Pancreas (tissue), 10 donors: ENCODE data around the gene GPR148. TPM values are rescaled to one million over a fixed set of nuclear protein-coding genes. Genes with fewer than 3 reads are reported as not detected.
A peak's percentile ranks its signal among the peaks of the same experiment; 100 is the strongest.

Experiments
- ATAC-seq, 4 donors: fragments of 200-7000 bp; cut with Tn5 transposase; one replicate each; pipeline versions ENCODE4 v1.8.0 to v1.9.1; 2020; ENCODE audit warnings: mild to moderate bottlenecking in 4 of 4, moderate library complexity in 4 of 4
- DNase-seq, 6 donors: peaks; one replicate each; pipeline ENCODE4 v3.0.0-alpha.2; 2020
- FAIRE-seq: peaks from 2 replicates; lab custom pipeline; 2012; peaks lifted over from hg19 to GRCh38; lab: Jason Lieb, UNC
- H3K27ac ChIP-seq, 4 donors: fragments of 200-600 bp; sonication (generic); 1 replicate in 3 of 4; 2 replicates in 1 of 4; pipeline versions ENCODE4 v1.5.0 to v1.8.0; 2020
- H3K27me3 ChIP-seq, 4 donors: fragments of 200-600 bp; one replicate each; pipeline ENCODE4 v1.8.0; 2021
- H3K36me3 ChIP-seq, 3 donors: fragments of 200-600 bp; sonication (generic) in 1 of 3; one replicate each; pipeline versions ENCODE4 v1.5.0 to v1.8.0; 2020 to 2021
- H3K4me1 ChIP-seq, 3 donors: fragments of 200-600 bp; one replicate each; pipeline ENCODE4 v1.8.0; 2021
- H3K4me3 ChIP-seq, 4 donors: fragments of 200-600 bp; sonication (generic) in 2 of 4; one replicate each; pipeline versions ENCODE4 v1.5.0 to v1.8.0; 2020 to 2021
- H3K9me3 ChIP-seq, 4 donors: fragments of 200-600 bp; one replicate each; pipeline ENCODE4 v1.8.0; 2021
- WGBS, 2 donors: extraction: QIAGEN DNeasy Blood & Tissue Kit; methylation state at CpG; one replicate each; pipeline ENCODE4 v1.1.7; 2013; 5-methylcytosine and 5-hydroxymethylcytosine counted together
- intact Hi-C, 3 donors: fragments of 100-400 bp; cut with DNase I; formaldehyde crosslinking; loops; one replicate each; pipeline versions ENCODE4 v1.11.1 to v1.14.2; 2022
- polyA plus RNA-seq, 2 donors: library from polyadenylated mRNA; stranded (reverse); fragments of 200-250 nt; gene quantifications; one replicate each; pipeline ENCODE4 v1.2.3, GENCODE V29; 2013
- total RNA-seq, 6 donors: library from RNA; stranded (reverse); fragmentation: NEBNext Ultra II Directional in 4 of 6; extraction: Animal tissue kit (Norgen Biotek cat#: 25700) in 4 of 6; gene quantifications; one replicate each; pipeline versions ENCODE4 v1.2.1 to v1.2.4, GENCODE V29; 2021 to 2023
- TF ChIP-seq, protein P1 (sequence below), 4 donors: fragments of 200-600 bp; sonication (generic) in 3 of 4; IDR thresholded peaks; one replicate each; pipeline versions ENCODE4 v1.5.0 to v1.8.0; 2021; ENCODE audit warnings: antibody characterized with exemption in 4 of 4
- donor health status: healthy with polysubstance abuse.
- donor health status: DM: no; HTN: no; CAD: no; lungs with moderate emphysema.
- donor health status: DM: no; HTN: no; CAD: no.
- donor health status: control.
- donor health status: control.
- donor health status: Bipolar disorder and iron deficiency.
- donor health status: DM: yes; HTN: yes; CAD: no.
- donor health status: DM: no; HTN: no; CAD: no.
- donor health status: DM: no; HTN: no; CAD: no.
- donor health status: DM: yes; HTN: yes; CAD: no.

GPR148 gene
- total and polyA plus RNA-seq, 8 donors = 0.14 to 1.2 (median 0.36) TPM

DNA sequence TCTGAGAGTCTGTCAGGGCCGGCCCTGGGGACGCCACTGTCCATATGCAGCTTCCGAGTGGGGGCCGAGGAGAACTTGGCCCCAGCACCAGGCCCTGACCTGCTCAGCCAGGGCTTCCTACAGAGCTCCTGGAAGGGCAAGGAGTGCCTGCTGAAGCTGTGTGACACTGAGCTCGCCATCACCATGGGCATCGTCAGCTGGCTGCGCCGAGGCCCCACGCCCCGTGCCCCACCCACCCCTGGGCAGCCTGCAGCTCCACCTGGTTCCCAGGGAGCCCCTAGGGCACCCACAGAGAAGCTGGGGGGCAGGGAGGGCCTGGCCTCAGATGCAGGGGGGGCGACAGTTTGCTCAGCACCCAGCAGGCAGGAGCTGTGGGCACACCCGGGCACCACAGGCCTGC, 34.5 kb downstream of the GPR148 start:
- H3K27me3 ChIP-seq = no peaks in the 10 kb centered on the region
- H3K9me3 ChIP-seq = no peaks in the 10 kb centered on the region
- H3K4me1 ChIP-seq = peaks cover 5 to 11% (median 8%) of the 10 kb centered on the region in 3 donors
- FAIRE-seq = no peak
- WGBS, 2 donors = 91 to 97% methylated on average over 12 of the region's 12 CpGs
- H3K36me3 ChIP-seq = no peaks in the 10 kb centered on the region
- DNase-seq = no peak
- no peak for ATAC-seq
- no peak overlapping the region for H3K27ac ChIP-seq
- intact Hi-C loops = no loop called here
- TF ChIP-seq, protein P1, sequence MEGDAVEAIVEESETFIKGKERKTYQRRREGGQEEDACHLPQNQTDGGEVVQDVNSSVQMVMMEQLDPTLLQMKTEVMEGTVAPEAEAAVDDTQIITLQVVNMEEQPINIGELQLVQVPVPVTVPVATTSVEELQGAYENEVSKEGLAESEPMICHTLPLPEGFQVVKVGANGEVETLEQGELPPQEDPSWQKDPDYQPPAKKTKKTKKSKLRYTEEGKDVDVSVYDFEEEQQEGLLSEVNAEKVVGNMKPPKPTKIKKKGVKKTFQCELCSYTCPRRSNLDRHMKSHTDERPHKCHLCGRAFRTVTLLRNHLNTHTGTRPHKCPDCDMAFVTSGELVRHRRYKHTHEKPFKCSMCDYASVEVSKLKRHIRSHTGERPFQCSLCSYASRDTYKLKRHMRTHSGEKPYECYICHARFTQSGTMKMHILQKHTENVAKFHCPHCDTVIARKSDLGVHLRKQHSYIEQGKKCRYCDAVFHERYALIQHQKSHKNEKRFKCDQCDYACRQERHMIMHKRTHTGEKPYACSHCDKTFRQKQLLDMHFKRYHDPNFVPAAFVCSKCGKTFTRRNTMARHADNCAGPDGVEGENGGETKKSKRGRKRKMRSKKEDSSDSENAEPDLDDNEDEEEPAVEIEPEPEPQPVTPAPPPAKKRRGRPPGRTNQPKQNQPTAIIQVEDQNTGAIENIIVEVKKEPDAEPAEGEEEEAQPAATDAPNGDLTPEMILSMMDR (IDR thresholded peaks at IDR 0.05) = no peak
- H3K4me3 ChIP-seq = no peak overlapping the region

DNA sequence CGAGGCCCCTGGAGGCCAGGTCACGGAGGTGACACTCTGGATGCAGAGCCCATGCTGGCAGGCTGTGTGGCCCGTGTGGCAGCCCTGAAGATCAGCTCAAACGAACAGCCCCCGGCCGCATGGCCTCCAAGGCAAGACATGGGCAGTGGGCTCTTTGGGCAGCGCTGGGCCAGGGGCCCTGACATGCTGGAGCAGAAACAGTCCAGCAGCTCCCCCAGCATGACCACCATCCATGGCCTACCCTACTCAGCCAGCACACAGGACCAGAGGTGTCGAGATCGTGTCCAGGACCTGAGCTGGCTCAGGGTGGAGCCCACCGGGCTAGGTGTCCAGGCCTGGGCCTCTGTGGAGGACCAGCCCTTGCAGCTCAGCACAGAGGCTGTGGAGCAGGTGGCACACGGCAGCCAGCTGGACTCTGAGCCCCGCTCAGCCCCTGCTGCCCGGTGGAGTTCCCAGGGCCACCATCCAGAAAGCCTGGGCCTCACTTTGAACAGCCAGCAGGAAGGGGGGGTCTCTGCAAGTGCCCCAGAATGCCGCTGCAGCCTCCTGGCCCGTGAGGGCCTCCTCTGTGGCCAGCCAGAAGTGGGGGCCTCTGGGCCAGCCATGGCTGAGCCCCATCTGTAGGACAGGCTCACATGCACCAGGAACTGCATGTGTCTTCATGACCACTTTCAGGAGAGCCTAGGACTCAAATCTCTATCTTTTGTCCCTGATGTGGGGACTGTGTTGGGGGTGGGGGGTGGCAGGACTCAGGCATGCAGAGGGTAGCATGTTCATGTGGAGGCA, 35.4 kb downstream of the GPR148 start:
- Histone ChIP-seq H3K27ac (no peak overlapping the region), H3K4me1 (peaks cover 4 to 11% (median 7%) of the 10 kb centered on the region in 3 donors), H3K9me3 (no peaks in the 10 kb centered on the region), H3K4me3 (no peak overlapping the region), H3K36me3 (no peaks in the 10 kb centered on the region), H3K27me3 (no peaks in the 10 kb centered on the region)
- intact Hi-C loops = no loop called here
- TF ChIP-seq, protein P1 (IDR thresholded peaks at IDR 0.05) = no peak
- DNase-seq (peak in 1 of 6 donors; percentile 62), ATAC-seq (no peak), FAIRE-seq (no peak)
- 88 to 89% methylated on average over 15 of the region's 15 CpGs for WGBS, 2 donors

DNA sequence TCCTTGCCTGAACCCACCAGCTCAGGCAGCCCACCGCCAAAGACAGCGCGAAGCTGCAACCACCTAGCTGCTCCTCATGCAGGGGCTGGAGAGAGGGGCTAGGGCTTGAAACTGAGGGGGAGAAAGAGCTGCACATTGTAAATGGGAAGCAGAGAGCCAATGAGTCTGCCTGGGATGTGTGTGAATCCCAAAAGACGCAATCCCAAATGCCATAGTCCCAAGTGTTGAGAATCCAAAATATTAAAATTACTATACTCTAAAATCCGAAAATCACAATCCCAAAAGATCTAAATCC, 35.9 kb downstream of the GPR148 start:
- H3K9me3 ChIP-seq = no peaks in the 10 kb centered on the region
- WGBS, 2 donors = 93 to 96% methylated on average over 5 of the region's 5 CpGs
- FAIRE-seq (no peak), ATAC-seq (no peak), DNase-seq (no peak)
- intact Hi-C loops = no loop called here
- no peaks in the 10 kb centered on the region for H3K36me3 ChIP-seq
- no peak overlapping the region for H3K4me3 ChIP-seq
- peaks cover 0 to 8% (median 4%) of the 10 kb centered on the region in 3 donors for H3K4me1 ChIP-seq
- TF ChIP-seq, protein P1 (IDR thresholded peaks at IDR 0.05) = no peak
- no peaks in the 10 kb centered on the region for H3K27me3 ChIP-seq
- H3K27ac ChIP-seq = no peak overlapping the region

DNA sequence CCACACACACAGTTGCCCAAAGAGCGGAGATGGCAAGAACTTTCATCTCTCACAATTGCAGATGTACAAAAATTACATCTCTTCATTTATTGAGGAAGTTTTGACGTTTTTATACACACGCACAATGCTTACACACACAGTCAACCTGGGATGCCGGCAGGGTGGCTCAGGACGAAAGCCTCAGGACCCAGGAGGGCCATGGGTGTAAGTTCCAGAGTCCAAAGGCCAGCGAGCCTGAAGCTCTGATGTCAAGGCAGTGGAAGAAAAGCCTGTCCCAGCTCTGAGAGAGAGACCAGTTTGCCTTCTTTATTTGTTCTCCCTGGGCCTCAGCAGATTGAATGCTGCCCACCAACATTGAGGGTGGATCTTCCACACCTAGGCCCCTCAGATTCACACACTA, 36.6 kb downstream of the GPR148 start:
- TF ChIP-seq, protein P1 (IDR thresholded peaks at IDR 0.05) = no peak
- no peaks in the 10 kb centered on the region for H3K9me3 ChIP-seq
- ATAC-seq (no peak), FAIRE-seq (no peak), DNase-seq (no peak)
- no peaks in the 10 kb centered on the region for H3K36me3 ChIP-seq
- peaks cover 0 to 3% (median under 1%) of the 10 kb centered on the region in 3 donors for H3K4me1 ChIP-seq
- no peak overlapping the region for H3K27ac ChIP-seq
- H3K4me3 ChIP-seq = no peak overlapping the region
- intact Hi-C loops = no loop called here
- no peaks in the 10 kb centered on the region for H3K27me3 ChIP-seq
- WGBS, 2 donors = 77 to 85% methylated on average over 6 of the region's 6 CpGs

DNA sequence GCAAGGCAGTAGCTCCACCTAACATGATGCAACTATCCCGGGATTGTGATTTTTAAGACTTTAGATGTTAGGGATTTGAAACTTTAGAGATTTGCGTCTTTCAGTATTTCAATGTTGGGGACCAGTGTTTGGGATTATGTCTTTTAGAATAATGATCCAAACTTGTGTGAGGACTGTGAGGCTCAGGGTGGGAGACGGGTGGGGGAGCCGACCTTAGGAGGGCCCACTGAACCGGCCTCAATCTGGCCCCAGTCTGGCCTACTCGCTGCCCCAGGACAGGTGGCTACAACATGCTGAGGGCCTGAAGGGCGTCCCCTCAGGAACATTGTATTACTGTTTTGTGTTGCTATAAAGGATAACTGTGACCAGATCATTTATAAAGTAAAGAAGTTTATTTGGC, 37.2 kb downstream of the GPR148 start:
- H3K27me3 ChIP-seq = no peaks in the 10 kb centered on the region
- ATAC-seq = no peak
- TF ChIP-seq, protein P1 (IDR thresholded peaks at IDR 0.05) = no peak
- H3K9me3 ChIP-seq = no peaks in the 10 kb centered on the region
- H3K36me3 ChIP-seq = no peaks in the 10 kb centered on the region
- no peak for DNase-seq
- WGBS, 2 donors = 84 to 88% methylated on average over 7 of the region's 7 CpGs
- H3K4me1 ChIP-seq = no peaks in the 10 kb centered on the region
- FAIRE-seq = no peak
- intact Hi-C loops = no loop called here
- H3K4me3 ChIP-seq = no peak overlapping the region
- H3K27ac ChIP-seq = no peak overlapping the region
